ENCODE data around the gene MATR3.
"Not testable (repeated sequence)": the region's sequence is repeated elsewhere in the genome, so short reads cannot be mapped to it uniquely, and the experiment has no call there.

The MATR3 gene

DNA sequence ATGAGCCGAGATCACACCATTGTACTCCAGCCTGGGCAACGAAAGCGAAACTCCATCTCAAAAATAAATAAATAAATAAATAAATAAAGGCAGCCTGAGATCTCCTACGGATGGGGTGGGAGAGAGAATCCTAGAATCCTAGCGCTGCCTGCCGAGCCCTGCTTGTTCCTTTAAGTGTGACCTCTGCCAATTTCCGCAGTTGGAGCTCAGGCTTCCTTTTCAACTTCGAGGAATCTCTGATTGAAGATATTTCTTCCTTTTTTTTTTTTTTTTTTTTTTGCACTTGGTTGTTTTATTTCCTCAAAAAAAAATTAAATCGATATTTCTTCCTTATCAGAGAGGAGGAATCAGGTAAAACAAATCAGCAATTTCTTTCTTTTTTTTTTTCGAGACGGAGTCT, 27.3 kb upstream of the MATR3 start:
- TF ChIP-seq, protein P1, sequence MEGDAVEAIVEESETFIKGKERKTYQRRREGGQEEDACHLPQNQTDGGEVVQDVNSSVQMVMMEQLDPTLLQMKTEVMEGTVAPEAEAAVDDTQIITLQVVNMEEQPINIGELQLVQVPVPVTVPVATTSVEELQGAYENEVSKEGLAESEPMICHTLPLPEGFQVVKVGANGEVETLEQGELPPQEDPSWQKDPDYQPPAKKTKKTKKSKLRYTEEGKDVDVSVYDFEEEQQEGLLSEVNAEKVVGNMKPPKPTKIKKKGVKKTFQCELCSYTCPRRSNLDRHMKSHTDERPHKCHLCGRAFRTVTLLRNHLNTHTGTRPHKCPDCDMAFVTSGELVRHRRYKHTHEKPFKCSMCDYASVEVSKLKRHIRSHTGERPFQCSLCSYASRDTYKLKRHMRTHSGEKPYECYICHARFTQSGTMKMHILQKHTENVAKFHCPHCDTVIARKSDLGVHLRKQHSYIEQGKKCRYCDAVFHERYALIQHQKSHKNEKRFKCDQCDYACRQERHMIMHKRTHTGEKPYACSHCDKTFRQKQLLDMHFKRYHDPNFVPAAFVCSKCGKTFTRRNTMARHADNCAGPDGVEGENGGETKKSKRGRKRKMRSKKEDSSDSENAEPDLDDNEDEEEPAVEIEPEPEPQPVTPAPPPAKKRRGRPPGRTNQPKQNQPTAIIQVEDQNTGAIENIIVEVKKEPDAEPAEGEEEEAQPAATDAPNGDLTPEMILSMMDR (IDR thresholded peaks at IDR 0.05; ENCODE audit: borderline replicate concordance, insufficient read depth, low read depth, low read length), result no peak
- H3K4me3 ChIP-seq (ENCODE audit: low read depth, low read length), result no peak overlapping the region

DNA sequence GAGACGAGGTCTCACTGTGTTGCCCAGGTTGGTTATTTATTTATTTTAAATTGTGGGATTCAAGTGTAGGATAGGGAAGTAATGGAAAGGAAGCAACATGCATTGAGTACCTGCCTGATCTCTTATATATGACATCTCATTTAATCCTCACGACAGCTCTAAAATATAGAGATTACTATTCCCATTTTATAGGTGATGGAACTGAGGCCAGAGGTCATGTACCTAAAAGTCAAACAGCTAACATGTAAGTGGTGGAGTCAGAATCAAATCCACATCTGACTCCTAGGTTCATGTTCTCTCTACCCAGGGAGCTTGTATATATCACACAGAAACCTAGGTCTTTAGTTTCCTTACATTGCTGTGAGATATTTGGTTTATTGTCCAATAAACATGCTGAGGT, 26.1 kb upstream of the MATR3 start:
- TF ChIP-seq, protein P1 (IDR thresholded peaks at IDR 0.05; ENCODE audit: borderline replicate concordance, insufficient read depth, low read depth, low read length), result no peak
- no peak overlapping the region for H3K4me3 ChIP-seq (ENCODE audit: low read depth, low read length)

DNA sequence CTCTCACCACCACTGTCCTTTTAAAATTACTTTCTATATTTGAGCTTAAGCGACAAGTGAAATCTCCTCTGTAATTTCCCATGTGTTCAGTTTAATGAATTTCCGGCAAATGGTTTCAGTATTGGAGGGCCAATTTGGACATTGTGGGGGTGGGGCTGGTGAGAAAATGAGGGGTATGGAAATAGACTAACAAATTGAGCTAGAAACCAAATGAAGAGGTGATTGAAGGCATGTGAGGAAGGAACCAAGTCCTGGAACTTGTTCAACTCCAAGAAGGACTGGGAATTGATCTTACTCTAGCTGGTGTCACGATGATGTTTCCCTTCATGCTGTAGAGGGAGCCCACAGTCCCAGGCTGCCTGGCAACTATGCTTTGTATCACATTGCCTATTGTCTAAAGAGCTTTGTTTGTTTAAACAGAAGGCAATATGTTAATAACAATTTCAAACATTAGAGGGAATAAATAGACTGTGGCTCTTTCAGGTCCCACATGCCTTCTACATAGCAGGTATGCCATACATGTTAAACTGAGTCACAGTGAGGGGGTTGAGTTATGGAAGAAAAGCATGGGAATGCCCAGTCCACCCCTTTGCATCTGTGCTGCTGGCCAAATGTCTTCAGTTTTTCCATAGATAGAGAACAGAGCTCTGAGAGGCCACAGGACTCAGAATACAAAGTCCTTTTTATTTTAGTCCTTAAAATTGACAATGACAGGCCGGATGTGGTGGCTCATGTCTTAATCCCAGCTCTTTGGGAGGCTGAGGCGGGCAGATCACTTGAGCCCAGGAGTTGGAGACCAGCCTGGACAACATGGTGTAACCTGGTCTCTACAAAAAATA, 25.0 kb upstream of the MATR3 start:
- no peak overlapping the region for H3K4me3 ChIP-seq (ENCODE audit: low read depth, low read length)
- TF ChIP-seq, protein P1 (IDR thresholded peaks at IDR 0.05; ENCODE audit: borderline replicate concordance, insufficient read depth, low read depth, low read length), result peak; percentile 21; the same call in 1 of the 2 replicates

DNA sequence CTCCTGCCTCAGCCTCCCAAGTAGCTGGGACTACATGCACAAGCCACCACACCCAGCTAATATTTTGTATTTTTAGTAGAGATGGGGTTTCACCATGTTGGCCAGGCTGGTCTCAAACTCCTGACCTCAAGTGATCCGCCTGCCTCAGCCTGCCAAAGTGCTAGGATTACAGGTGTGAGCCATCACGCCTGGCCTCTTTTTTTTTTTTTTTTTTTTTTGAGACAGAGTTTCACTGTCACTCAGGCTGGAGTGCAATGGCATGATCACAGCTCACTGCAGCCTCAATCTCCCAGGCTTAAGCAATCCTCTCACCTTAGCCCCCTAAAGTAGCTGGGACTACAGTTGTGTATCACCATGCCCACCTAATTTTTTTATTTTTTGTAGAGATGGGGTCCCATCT, 22.8 kb upstream of the MATR3 start:
- H3K4me3 ChIP-seq (ENCODE audit: low read depth, low read length), result not testable (repeated sequence)

DNA sequence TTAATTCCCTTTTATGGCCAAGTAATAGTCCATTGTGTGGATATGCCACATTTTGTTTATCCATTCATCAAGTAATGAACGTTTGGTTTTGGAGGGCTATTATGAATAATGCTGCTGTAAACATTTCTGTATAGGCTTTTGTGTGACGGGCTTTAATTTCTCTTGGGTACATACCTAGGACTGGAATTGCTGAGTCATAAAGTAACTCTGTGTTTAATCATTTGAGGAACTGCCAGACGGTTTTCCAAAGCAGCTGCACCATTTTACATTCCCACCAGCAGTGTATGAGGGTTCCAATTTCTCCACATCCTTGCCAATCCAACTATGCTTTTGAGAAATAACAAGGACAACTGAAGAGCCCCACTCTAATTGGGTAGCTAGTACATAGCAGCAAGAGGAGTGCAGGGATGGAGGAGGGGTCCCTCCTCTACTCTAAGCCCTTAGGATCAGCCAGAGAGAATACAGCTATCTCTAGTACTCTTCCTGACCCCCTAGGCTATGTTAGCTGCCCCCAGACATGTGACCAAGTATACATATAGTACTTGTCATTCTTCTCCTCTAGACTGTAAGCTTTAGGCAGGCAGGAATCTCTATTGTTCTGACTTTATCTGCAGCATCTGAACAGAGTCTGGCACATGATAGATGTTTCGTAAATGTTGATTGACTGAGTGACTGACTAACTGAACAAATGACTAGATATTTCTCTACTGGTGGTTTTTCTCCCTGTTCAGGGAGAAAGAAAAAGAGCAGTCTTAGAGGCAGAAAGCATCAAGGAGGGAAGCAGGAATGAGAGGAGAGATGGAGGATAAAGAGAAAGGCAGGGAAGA, 22.1 kb upstream of the MATR3 start:
- no peak overlapping the region for H3K4me3 ChIP-seq (ENCODE audit: low read depth, low read length)
- TF ChIP-seq, protein P1 (IDR thresholded peaks at IDR 0.05; ENCODE audit: borderline replicate concordance, insufficient read depth, low read depth, low read length), result no peak

DNA sequence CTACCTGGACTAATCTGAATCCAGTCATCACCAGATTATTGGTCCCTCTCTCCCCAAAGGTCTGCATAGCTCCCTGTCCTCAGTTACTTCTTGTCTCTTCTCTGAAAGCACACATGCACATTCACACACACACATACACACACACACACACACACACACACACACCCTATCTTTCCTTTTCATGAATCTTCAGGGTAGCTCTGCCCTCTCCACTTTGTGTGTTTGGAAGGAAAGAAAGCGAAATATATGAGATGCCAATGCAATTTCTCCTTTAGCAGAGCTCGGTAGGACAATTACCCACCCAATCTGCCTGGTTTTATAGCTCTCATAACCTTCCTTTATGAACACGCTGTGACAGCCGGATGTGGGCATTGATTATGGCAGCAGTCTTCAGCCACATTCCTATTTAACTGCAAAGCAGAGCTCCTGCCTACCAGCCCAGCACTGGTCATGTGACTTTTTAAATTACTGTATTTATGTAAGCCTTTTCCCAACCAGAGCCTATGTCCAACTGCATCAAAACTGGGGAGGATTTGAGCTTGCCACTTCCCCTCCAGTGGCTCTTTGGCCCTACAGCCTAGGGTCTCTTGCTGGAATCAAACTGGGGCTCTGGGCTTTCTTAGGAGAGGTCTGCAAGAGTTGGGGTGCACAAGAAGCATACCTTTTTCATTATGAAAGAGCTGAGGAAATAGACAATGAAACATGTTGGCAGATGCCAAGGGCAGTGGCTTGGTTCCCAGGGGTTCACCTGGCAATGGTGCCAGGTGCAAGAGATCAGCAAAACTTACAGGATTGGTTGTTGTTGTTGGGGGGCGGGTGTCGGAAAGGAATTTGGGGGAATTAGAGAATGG, 20.8 kb upstream of the MATR3 start:
- H3K4me3 ChIP-seq (ENCODE audit: low read depth, low read length), result no peak overlapping the region
- TF ChIP-seq, protein P1 (IDR thresholded peaks at IDR 0.05; ENCODE audit: borderline replicate concordance, insufficient read depth, low read depth, low read length), result no peak

DNA sequence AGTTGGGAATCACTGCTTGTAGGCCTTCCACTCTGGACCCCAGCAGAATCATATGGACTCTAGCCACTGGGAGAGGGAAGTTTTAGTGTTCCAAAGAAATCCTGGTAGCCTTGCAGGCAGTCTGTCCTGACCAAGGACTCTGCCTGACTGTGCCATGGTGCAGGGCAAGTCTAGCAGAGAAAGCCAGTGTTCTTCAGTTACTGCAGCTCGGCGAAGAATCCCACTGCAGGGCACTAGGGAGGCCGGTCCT, 20.3 kb upstream of the MATR3 start:
- TF ChIP-seq, protein P1 (IDR thresholded peaks at IDR 0.05; ENCODE audit: borderline replicate concordance, insufficient read depth, low read depth, low read length), result no peak
- H3K4me3 ChIP-seq (ENCODE audit: low read depth, low read length), result peak overlapping the region; percentile 89
